Astrocyte (in vitro differentiated cells and primary cell): ENCODE results near the gene IDH3B. TPM values are rescaled to one million over a fixed set of nuclear protein-coding genes. Genes with fewer than 3 reads are reported as not detected.

ENCODE experiments used
- DNase-seq: peaks from one replicate; pipeline ENCODE4 v3.0.0-alpha.2; 2010; ENCODE audit warnings: low read depth
- FAIRE-seq: peaks from 2 replicates; lab custom pipeline; 2011; peaks lifted over from hg19 to GRCh38; lab: Jason Lieb, UNC
- H2AFZ ChIP-seq: 2 replicates; pipeline ENCODE4 v1.6.0; 2012; ENCODE audit warnings: low read depth, low read length, inconsistent platforms
- H3K27ac ChIP-seq: 2 replicates; pipeline ENCODE4 v1.5.1; 2011; ENCODE audit warnings: low read depth, low read length, inconsistent platforms
- H3K27me3 ChIP-seq: 2 replicates; pipeline ENCODE4 v1.6.0; 2011; ENCODE audit warnings: low read length, inconsistent platforms; ENCODE audit not compliant: insufficient read depth
- H3K36me3 ChIP-seq: 2 replicates; pipeline ENCODE4 v1.5.1; 2011; ENCODE audit warnings: low read length, inconsistent platforms; ENCODE audit not compliant: insufficient read depth
- H3K4me1 ChIP-seq: 2 replicates; pipeline ENCODE4 v1.5.1; 2011; ENCODE audit warnings: low read length, inconsistent platforms; ENCODE audit not compliant: insufficient read depth
- H3K4me2 ChIP-seq: 2 replicates; pipeline ENCODE4 v1.6.0; 2012; ENCODE audit warnings: low read length, inconsistent platforms
- H3K4me3 ChIP-seq: 2 replicates; pipeline ENCODE4 v1.5.1; 2011; ENCODE audit warnings: low read depth, mild to moderate bottlenecking, low read length, inconsistent platforms; ENCODE audit not compliant: insufficient read depth
- H3K79me2 ChIP-seq: 2 replicates; pipeline ENCODE4 v1.6.0; 2012; ENCODE audit warnings: mild to moderate bottlenecking, low read length, inconsistent platforms; ENCODE audit not compliant: insufficient read depth
- H3K9ac ChIP-seq: 2 replicates; pipeline ENCODE4 v1.6.0; 2012; ENCODE audit warnings: mild to moderate bottlenecking, low read length, inconsistent platforms
- H3K9me3 ChIP-seq: 2 replicates; pipeline ENCODE4 v1.5.1; 2012; ENCODE audit warnings: low read depth, mild to moderate bottlenecking, low read length, inconsistent platforms; ENCODE audit not compliant: insufficient read depth
- H4K20me1 ChIP-seq: 2 replicates; pipeline ENCODE4 v1.6.0; 2012; ENCODE audit warnings: low read length, inconsistent platforms; ENCODE audit not compliant: insufficient read depth
- H3K27ac Mint-ChIP-seq: one replicate; pipeline ENCODE4 v1.8.0; 2021; ENCODE audit warnings: mild to moderate bottlenecking, mixed read lengths; ENCODE audit not compliant: unreplicated experiment
- H3K27me3 Mint-ChIP-seq: one replicate; pipeline ENCODE4 v1.8.0; 2021; ENCODE audit warnings: low read depth, mixed read lengths; ENCODE audit not compliant: unreplicated experiment
- H3K36me3 Mint-ChIP-seq: one replicate; pipeline ENCODE4 v1.8.0; 2021; ENCODE audit warnings: low read depth, mixed read lengths; ENCODE audit not compliant: unreplicated experiment
- H3K4me1 Mint-ChIP-seq: one replicate; pipeline ENCODE4 v1.8.0; 2021; ENCODE audit warnings: low read depth, mixed read lengths; ENCODE audit not compliant: unreplicated experiment
- H3K4me3 Mint-ChIP-seq: one replicate; pipeline ENCODE4 v1.8.0; 2021; ENCODE audit warnings: mild to moderate bottlenecking, moderate library complexity, mixed read lengths; ENCODE audit not compliant: unreplicated experiment
- H3K9me3 Mint-ChIP-seq: one replicate; pipeline ENCODE4 v1.8.0; 2021; ENCODE audit warnings: mild to moderate bottlenecking, mixed read lengths; ENCODE audit not compliant: unreplicated experiment
- EZH2 ChIP-seq: IDR thresholded peaks from 2 replicates; pipeline ENCODE4 v1.6.1; 2012; ENCODE audit warnings: mild to moderate bottlenecking, low read length, inconsistent platforms; ENCODE audit not compliant: insufficient read depth
- total RNA-seq: library from RNA; stranded (reverse); gene quantifications from 2 replicates; pipeline ENCODE4 v1.2.1, GENCODE V29; 2021
- TF ChIP-seq, protein P1 (sequence below): IDR thresholded peaks from 2 replicates; pipeline ENCODE4 v1.5.1; 2011; ENCODE audit warnings: low read depth, mild to moderate bottlenecking, inconsistent platforms, low read length, moderate library complexity; ENCODE audit not compliant: insufficient read depth

IDH3B gene
- total RNA-seq, 1 donor from 2014 or later = 74.8 TPM

GRCh38 chr20:2705931-2706645 lies 42.1 kb upstream of the IDH3B start:
- no peak overlapping the region for H3K27ac ChIP-seq
- Mint-ChIP-seq H3K36me3 (no peaks in the 10 kb centered on the region), H3K9me3 (peaks cover 2% of the 10 kb centered on the region), H3K4me3 (no peak overlapping the region), H3K4me1 (peaks cover 4% of the 10 kb centered on the region), H3K27ac (no peak overlapping the region), H3K27me3 (peaks cover 43% of the 10 kb centered on the region)
- no peaks in the 10 kb centered on the region for H3K79me2 ChIP-seq
- no peak overlapping the region for H3K4me3 ChIP-seq
- no peak overlapping the region for H3K9ac ChIP-seq
- H3K4me1 ChIP-seq = no peaks in the 10 kb centered on the region
- H3K4me2 ChIP-seq = no peak overlapping the region
- TF ChIP-seq, protein P1, sequence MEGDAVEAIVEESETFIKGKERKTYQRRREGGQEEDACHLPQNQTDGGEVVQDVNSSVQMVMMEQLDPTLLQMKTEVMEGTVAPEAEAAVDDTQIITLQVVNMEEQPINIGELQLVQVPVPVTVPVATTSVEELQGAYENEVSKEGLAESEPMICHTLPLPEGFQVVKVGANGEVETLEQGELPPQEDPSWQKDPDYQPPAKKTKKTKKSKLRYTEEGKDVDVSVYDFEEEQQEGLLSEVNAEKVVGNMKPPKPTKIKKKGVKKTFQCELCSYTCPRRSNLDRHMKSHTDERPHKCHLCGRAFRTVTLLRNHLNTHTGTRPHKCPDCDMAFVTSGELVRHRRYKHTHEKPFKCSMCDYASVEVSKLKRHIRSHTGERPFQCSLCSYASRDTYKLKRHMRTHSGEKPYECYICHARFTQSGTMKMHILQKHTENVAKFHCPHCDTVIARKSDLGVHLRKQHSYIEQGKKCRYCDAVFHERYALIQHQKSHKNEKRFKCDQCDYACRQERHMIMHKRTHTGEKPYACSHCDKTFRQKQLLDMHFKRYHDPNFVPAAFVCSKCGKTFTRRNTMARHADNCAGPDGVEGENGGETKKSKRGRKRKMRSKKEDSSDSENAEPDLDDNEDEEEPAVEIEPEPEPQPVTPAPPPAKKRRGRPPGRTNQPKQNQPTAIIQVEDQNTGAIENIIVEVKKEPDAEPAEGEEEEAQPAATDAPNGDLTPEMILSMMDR = no peak
- no peak for TF ChIP-seq EZH2
- FAIRE-seq (no peak), DNase-seq (no peak)
- H4K20me1 ChIP-seq = no peaks in the 10 kb centered on the region
- H3K27me3 ChIP-seq = peaks cover 3% of the 10 kb centered on the region
- H3K36me3 ChIP-seq = no peaks in the 10 kb centered on the region
- no peak overlapping the region for H2AFZ ChIP-seq
- no peaks in the 10 kb centered on the region for H3K9me3 ChIP-seq

GRCh38 chr20:2703716-2704475 lies 39.9 kb upstream of the IDH3B start:
- H3K4me1 ChIP-seq = no peaks in the 10 kb centered on the region
- DNase-seq = no peak
- H3K9ac ChIP-seq = no peak overlapping the region
- H3K79me2 ChIP-seq = no peaks in the 10 kb centered on the region
- peaks cover 59% of the 10 kb centered on the region for H3K27me3 Mint-ChIP-seq
- no peak overlapping the region for H2AFZ ChIP-seq
- no peaks in the 10 kb centered on the region for H3K36me3 Mint-ChIP-seq
- peaks cover 2% of the 10 kb centered on the region for H3K9me3 Mint-ChIP-seq
- H3K27me3 ChIP-seq = peaks cover 19% of the 10 kb centered on the region
- no peak for FAIRE-seq
- no peak overlapping the region for H3K4me3 Mint-ChIP-seq
- H3K4me3 ChIP-seq = no peak overlapping the region
- no peaks in the 10 kb centered on the region for H3K9me3 ChIP-seq
- peaks cover 4% of the 10 kb centered on the region for H3K4me1 Mint-ChIP-seq
- no peaks in the 10 kb centered on the region for H4K20me1 ChIP-seq
- no peak overlapping the region for H3K27ac ChIP-seq
- H3K27ac Mint-ChIP-seq = no peak overlapping the region
- no peak overlapping the region for H3K4me2 ChIP-seq
- H3K36me3 ChIP-seq = no peaks in the 10 kb centered on the region
- TF ChIP-seq EZH2 = no peak
- TF ChIP-seq, protein P1 = no peak

DNA sequence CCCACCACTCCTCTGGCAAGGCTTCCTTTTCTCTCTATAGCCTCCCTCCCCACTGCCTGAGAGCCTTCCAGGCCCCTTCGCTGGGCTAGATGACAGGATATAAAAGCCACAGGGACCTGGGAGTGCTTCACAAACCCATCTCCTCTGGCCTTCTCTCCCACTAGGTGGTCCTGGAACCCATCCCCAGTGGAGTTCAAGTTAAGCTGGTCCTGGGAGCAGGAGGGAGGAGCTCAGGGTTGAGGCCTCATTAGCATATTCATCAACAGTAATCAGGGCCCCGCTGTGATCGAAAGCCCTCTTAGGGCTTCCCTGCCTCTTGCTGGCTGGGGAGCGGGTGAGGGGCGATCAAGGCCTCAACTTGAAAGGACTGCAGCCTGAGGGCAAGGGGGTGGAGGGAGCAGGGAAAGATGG lies 37.7 kb upstream of the IDH3B start:
- Histone ChIP-seq H3K36me3 (no peaks in the 10 kb centered on the region), H4K20me1 (no peaks in the 10 kb centered on the region), H3K4me2 (no peak overlapping the region), H3K4me3 (no peak overlapping the region), H2AFZ (no peak overlapping the region), H3K27ac (no peak overlapping the region), H3K9ac (no peak overlapping the region), H3K79me2 (no peaks in the 10 kb centered on the region), H3K9me3 (no peaks in the 10 kb centered on the region), H3K27me3 (peaks cover 17% of the 10 kb centered on the region), H3K4me1 (no peaks in the 10 kb centered on the region)
- FAIRE-seq (no peak), DNase-seq (no peak)
- TF ChIP-seq EZH2 = no peak
- TF ChIP-seq, protein P1 = no peak
- Mint-ChIP-seq H3K36me3 (no peaks in the 10 kb centered on the region), H3K9me3 (peaks cover 2% of the 10 kb centered on the region), H3K4me1 (no peaks in the 10 kb centered on the region), H3K27ac (no peak overlapping the region), H3K4me3 (no peak overlapping the region), H3K27me3 (peaks cover 67% of the 10 kb centered on the region)
